Neutrophil (primary cell): ENCODE results near the gene SUSD6.

ENCODE experiments used
- H3K27ac ChIP-seq: fragments of 200-600 bp; sonication (generic); 2 replicates; pipeline ENCODE4 v1.5.1; 2016; ENCODE audit warnings: mild to moderate bottlenecking, moderate library complexity
- H3K27me3 ChIP-seq: fragments of 200-600 bp; sonication (generic); 2 replicates; pipeline ENCODE4 v1.6.0; 2016; ENCODE audit warnings: mild to moderate bottlenecking
- H3K36me3 ChIP-seq: fragments of 200-600 bp; sonication (generic); 2 replicates; pipeline ENCODE4 v1.5.1; 2017
- H3K4me1 ChIP-seq, 2 experiments: fragments of 200-600 bp in 1 of 2; sonication (generic) in 1 of 2; 1 replicate in 1 of 2; 2 replicates in 1 of 2; pipeline versions ENCODE4 v1.5.1 to v1.6.1; 2013 to 2016; ENCODE audit warnings: low read depth in 1 of 2, low read length in 1 of 2, mild to moderate bottlenecking in 1 of 2, moderate library complexity in 1 of 2; ENCODE audit not compliant: control insufficient read depth in 1 of 2, insufficient read depth in 1 of 2
- H3K4me3 ChIP-seq, 2 experiments: fragments of 200-600 bp in 1 of 2; sonication (generic) in 1 of 2; 1 replicate in 1 of 2; 2 replicates in 1 of 2; pipeline ENCODE4 v1.5.1; 2013 to 2016; ENCODE audit warnings: low read depth in 1 of 2, low read length in 1 of 2, mild to moderate bottlenecking in 1 of 2, moderate library complexity in 1 of 2
- H3K9me3 ChIP-seq: fragments of 200-600 bp; sonication (generic); 2 replicates; pipeline ENCODE4 v1.5.1; 2016
- CTCF ChIP-seq: fragments of 200-600 bp; sonication (generic); IDR thresholded peaks from 2 replicates; pipeline ENCODE4 v1.5.1; 2016; ENCODE audit warnings: antibody characterized with exemption

SUSD6 gene

GRCh38 chr14:69582212-69582611 lies 29.2 kb upstream of the SUSD6 start:
- H3K9me3 ChIP-seq: no peaks in the 10 kb centered on the region
- no peaks in the 10 kb centered on the region for H3K4me1 ChIP-seq
- no peak overlapping the region for H3K4me3 ChIP-seq
- no peak overlapping the region for H3K27ac ChIP-seq
- H3K36me3 ChIP-seq: no peaks in the 10 kb centered on the region
- TF ChIP-seq CTCF: no peak
- H3K27me3 ChIP-seq: peaks cover 41% of the 10 kb centered on the region

GRCh38 chr14:69582829-69583228 lies 28.6 kb upstream of the SUSD6 start:
- Histone ChIP-seq H3K9me3 (no peaks in the 10 kb centered on the region), H3K4me1 (no peaks in the 10 kb centered on the region), H3K27ac (no peak overlapping the region), H3K27me3 (peaks cover 35% of the 10 kb centered on the region), H3K4me3 (no peak overlapping the region), H3K36me3 (no peaks in the 10 kb centered on the region)
- TF ChIP-seq CTCF: no peak

- no peak for TF ChIP-seq CTCF
- no peak overlapping the region for H3K4me3 ChIP-seq
- peaks cover 19% of the 10 kb centered on the region for H3K27me3 ChIP-seq
- no peaks in the 10 kb centered on the region for H3K36me3 ChIP-seq
- no peaks in the 10 kb centered on the region for H3K9me3 ChIP-seq
- no peak overlapping the region for H3K27ac ChIP-seq
- no peaks in the 10 kb centered on the region for H3K4me1 ChIP-seq
These were observed 27.0 kb upstream of the SUSD6 start for GRCh38 chr14:69584389-69584788.

GRCh38 chr14:69586404-69586803 lies 25.0 kb upstream of the SUSD6 start:
- no peak for TF ChIP-seq CTCF
- no peaks in the 10 kb centered on the region for H3K36me3 ChIP-seq

GRCh38 chr14:69587389-69587788 lies 24.0 kb upstream of the SUSD6 start:
- Histone ChIP-seq H3K4me1 (no peaks in the 10 kb centered on the region), H3K36me3 (no peaks in the 10 kb centered on the region), H3K9me3 (no peaks in the 10 kb centered on the region), H3K27ac (no peak overlapping the region), H3K4me3 (no peak overlapping the region), H3K27me3 (no peaks in the 10 kb centered on the region)
- TF ChIP-seq CTCF: no peak

More at GRCh38 chr14:69586404-69586803, 25.0 kb upstream of the SUSD6 start:
- no peaks in the 10 kb centered on the region for H3K9me3 ChIP-seq
- H3K27ac ChIP-seq: no peak overlapping the region
- no peak overlapping the region for H3K4me3 ChIP-seq
- no peaks in the 10 kb centered on the region for H3K4me1 ChIP-seq
- no peaks in the 10 kb centered on the region for H3K27me3 ChIP-seq

GRCh38 chr14:69591317-69591716 lies 20.1 kb upstream of the SUSD6 start:
- H3K27ac ChIP-seq: no peak overlapping the region
- H3K4me3 ChIP-seq: no peak overlapping the region
- TF ChIP-seq CTCF: no peak
- no peaks in the 10 kb centered on the region for H3K4me1 ChIP-seq
- H3K36me3 ChIP-seq: no peaks in the 10 kb centered on the region
- no peaks in the 10 kb centered on the region for H3K27me3 ChIP-seq
- no peaks in the 10 kb centered on the region for H3K9me3 ChIP-seq
